Measurements from ENCODE around the gene LKAAEAR1.

LKAAEAR1 gene

DNA sequence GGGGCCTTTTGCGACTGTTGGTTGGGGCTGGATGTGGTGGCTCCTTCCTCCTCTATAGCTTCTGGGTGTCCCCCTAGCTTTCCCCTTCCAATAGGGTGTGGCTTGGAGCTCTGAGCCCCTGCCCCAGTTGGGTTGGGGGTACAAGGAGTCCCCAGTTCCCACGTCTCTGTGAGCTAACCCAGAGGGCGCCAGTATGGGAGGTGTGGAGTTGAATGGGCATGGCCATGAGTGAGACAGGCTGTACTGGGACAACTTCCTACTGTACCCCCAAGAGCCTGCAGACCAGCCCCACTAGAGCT lies 47.0 kb downstream of the LKAAEAR1 start:
- no peak for DNase-seq (ENCODE audit: low spot score)

DNA sequence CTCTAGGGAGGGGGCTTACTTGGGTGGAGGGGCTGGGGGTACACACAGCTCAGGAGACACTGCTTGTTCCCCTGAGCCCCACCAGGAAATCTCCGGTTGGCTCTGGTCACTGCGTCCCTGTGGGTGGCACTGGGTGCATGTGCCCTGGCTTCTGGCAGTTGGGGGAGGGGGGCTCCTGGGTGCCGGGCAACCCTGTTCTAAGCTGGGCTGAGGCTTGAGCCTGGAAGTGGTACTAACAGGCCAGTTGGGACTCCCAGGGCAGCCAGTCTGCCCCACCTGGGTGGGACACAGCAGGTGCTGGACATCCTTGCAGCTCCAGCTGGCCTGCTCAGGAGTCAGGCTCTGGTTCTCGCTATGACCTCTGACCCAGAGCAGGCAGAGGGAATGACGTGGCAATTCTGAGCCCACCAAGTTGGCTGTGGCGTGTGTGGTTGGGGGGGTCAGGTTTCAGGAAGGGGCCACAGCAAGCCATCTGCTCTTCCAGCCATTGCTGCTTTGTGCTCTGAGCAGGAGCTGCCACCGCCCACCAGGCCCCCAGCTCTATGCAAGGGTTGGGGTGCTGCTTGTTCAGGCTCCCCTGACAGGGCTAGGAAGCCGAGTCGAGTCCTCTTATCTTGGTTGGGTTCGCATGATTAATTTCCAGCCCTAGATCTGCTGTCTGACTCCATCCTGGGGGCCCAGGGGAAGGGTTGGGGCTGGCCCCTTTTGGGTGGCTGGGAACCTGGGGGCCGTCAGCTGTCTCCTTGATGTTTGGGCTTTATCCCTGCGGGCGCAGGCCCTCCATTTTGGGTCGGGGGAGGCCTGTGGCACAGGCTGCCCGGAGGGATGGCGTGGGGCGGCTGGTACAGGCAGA lies 47.6 kb downstream of the LKAAEAR1 start:
- no peak for DNase-seq (ENCODE audit: low spot score)

DNA sequence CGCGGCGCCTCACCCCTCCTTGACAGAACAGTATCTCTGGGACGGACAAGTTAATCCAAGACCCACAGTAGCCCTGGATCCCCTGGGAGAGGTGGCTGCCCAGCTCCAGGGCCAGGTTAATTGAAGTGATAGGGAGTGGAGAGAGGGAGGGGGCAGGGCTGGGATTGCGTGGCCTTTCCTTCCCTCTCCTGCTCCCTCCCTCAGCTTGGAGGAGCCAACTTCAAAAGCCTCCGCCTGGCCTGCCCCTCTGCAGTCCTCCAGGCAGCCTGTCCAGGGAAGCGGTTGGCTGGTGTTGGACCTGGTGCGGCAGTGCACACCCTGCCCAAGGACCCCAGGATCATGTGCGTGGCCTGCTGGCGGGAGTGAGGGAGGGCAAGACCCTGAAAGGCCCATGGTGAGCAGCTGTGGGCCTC lies 48.3 kb downstream of the LKAAEAR1 start, which contains the start of gene C20orf204:
Gene C20orf204 (plus strand): TSS at position 250 of the 413 bp plus-strand sequence. CDS start 142 bp downstream, at position 392.
- no peak for DNase-seq (ENCODE audit: low spot score)

DNA sequence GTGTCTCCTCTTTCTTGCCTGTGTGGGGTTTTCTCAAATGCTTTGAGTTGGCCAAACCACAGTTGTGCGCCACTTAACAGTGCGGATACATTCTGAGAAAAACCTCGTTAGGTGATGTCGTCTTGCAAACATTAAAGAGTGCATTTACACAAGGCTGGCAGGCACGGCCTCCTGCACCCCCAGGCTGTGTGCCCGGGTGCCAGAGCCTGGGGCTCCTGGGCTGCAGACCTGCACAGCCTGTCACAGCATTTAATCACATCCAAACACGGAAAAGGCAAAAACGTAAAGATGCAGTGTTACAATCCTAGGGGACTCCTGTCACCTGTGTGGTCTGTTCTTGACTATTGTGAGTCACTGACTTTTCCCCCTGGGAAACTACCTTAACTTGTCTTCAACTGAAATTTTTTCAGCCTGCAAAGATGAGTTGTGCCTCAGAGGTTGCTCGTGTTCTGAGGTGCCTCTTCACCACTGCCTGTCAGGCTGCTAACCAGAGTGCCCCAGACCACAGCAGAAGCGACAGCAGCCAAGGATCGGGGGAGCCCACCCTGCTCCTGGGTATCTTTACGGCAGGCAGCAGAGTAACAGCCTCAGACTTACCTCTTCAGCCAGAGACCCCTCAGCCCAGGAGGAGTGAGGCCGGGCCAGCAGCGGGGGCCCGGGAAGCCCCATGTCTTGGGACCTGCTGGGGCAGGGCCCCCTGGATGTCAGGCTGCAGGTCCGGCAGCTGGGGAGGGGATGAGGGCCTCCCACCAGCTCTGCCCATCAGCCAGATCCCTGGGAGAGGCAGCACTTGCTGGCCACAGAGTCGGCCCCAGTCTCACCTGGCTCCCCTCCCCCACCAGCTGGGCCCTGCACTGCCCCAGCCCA lies 48.9 kb downstream of the LKAAEAR1 start:
- no peak for DNase-seq (ENCODE audit: low spot score)

DNA sequence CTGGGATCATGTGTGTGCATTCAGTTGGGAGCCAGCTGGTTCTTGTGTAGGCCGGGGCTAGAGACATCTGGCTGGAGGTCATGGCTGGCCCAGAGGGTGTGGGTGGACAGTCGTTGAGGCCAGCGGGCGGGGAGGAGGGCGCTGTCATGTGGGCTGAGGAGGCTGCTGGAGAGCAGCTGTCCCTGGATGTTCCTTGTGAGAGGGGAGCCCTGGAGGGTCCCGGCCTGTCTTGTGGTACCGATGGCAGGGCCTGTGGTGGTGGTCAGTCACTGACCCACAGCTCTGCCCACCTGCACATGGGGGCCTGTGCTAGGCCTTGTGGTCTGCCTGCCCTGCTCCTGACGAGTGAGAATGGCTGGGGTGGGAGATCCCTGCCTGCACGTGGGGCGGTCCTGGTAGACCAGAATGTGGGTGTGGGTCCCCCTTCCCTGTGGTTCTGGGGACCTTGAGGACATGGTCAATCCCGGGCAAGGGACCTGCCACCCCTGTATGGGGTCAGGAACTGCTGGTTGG lies 50.2 kb downstream of the LKAAEAR1 start:
- no peak for DNase-seq (ENCODE audit: low spot score)
